IMR-90 (cell line): Measurements from ENCODE around the gene PACSIN3. TPM values are rescaled to one million over a fixed set of nuclear protein-coding genes. Genes with fewer than 3 reads are reported as not detected.

ENCODE experiments used
- ATAC-seq: fragments of 200-7000 bp; cut with Tn5 transposase; 2 replicates; pipeline ENCODE4 v1.9.1; 2020; ENCODE audit warnings: low read depth, mild to moderate bottlenecking, moderate library complexity
- BruUV-seq: library from RNA; stranded (reverse); fragments of 400-500 nt; replicated peaks from 2 replicates; lab custom pipeline; 2021; lab: Mats Ljungman, UMichigan
- CTCF ChIA-PET: fragments of 300-600 bp; formaldehyde crosslinking; extraction: SDS; loops from one replicate; lab custom pipeline; 2021; ENCODE audit warnings: antibody characterized with exemption; lab: Yijun Ruan, JAX
- POLR2A ChIA-PET: fragments of 300-600 bp; sonication (Branson Sonifier 250); formaldehyde crosslinking; loops from one replicate; lab custom pipeline; 2022; ENCODE audit warnings: antibody characterized with exemption; ENCODE audit not compliant: unreplicated experiment; lab: Charles Lee
- DNase-seq: peaks from one replicate; pipeline ENCODE4 v3.0.0; 2013
- H2AFZ ChIP-seq: replicated peaks from 2 replicates; pipeline ENCODE3; 2013; ENCODE audit warnings: low read length, mild to moderate bottlenecking; ENCODE audit not compliant: poor library complexity
- H2AK5ac ChIP-seq: 2 replicates; pipeline ENCODE4 v1.6.1; 2013; ENCODE audit warnings: low read depth, low read length, inconsistent platforms
- H2AK9ac ChIP-seq: replicated peaks from 2 replicates; pipeline ENCODE3; 2013; ENCODE audit warnings: mild to moderate bottlenecking, low read depth, low read length, moderate library complexity; ENCODE audit not compliant: poor library complexity
- H2BK120ac ChIP-seq: 2 replicates; pipeline ENCODE4 v1.6.1; 2013; ENCODE audit warnings: low read depth, low read length, inconsistent platforms
- H2BK15ac ChIP-seq: 3 replicates; pipeline ENCODE4 v1.6.1; 2013; ENCODE audit warnings: low read depth, low read length, inconsistent platforms
- H2BK20ac ChIP-seq: 2 replicates; pipeline ENCODE4 v1.6.1; 2013; ENCODE audit warnings: low read depth, mild to moderate bottlenecking, inconsistent platforms, low read length, moderate library complexity
- H2BK5ac ChIP-seq: 2 replicates; pipeline ENCODE4 v1.6.1; 2013; ENCODE audit warnings: mild to moderate bottlenecking, low read depth, low read length, inconsistent platforms; ENCODE audit not compliant: poor library complexity, severe bottlenecking
- H3K14ac ChIP-seq: replicated peaks from 2 replicates; pipeline ENCODE4 v1.6.1; 2013; ENCODE audit warnings: low read depth, low read length, inconsistent platforms
- H3K18ac ChIP-seq: 2 replicates; pipeline ENCODE4 v1.6.1; 2013; ENCODE audit warnings: low read depth, low read length, control low read depth
- H3K23ac ChIP-seq: 2 replicates; pipeline ENCODE4 v1.6.1; 2013; ENCODE audit warnings: low read depth, low read length, inconsistent platforms
- H3K27ac ChIP-seq: 2 replicates; pipeline ENCODE4 v1.5.1; 2013; ENCODE audit warnings: mild to moderate bottlenecking, control low read depth, low read length; ENCODE audit not compliant: insufficient read depth
- H3K27me3 ChIP-seq: 2 replicates; pipeline ENCODE4 v1.6.1; 2013; ENCODE audit warnings: low read length; ENCODE audit not compliant: control insufficient read depth, insufficient read depth
- H3K36me3 ChIP-seq: 2 replicates; pipeline ENCODE4 v1.6.1; 2013; ENCODE audit warnings: low read length, mixed read lengths; ENCODE audit not compliant: control insufficient read depth, insufficient read depth
- H3K4ac ChIP-seq: 2 replicates; pipeline ENCODE4 v1.6.1; 2013; ENCODE audit warnings: low read depth, low read length, inconsistent platforms
- H3K4me1 ChIP-seq: 2 replicates; pipeline ENCODE4 v1.6.1; 2013; ENCODE audit warnings: low read length, mixed read lengths; ENCODE audit not compliant: control insufficient read depth, insufficient read depth
- H3K4me2 ChIP-seq: 2 replicates; pipeline ENCODE4 v1.6.1; 2013; ENCODE audit warnings: low read depth, mild to moderate bottlenecking, control low read depth, low read length, moderate library complexity
- H3K4me3 ChIP-seq: 2 replicates; pipeline ENCODE4 v1.5.1; 2013; ENCODE audit warnings: low read depth, mild to moderate bottlenecking, control low read depth, low read length, moderate library complexity; ENCODE audit not compliant: insufficient read depth
- H3K56ac ChIP-seq: 2 replicates; pipeline ENCODE4 v1.6.1; 2013; ENCODE audit warnings: low read length, inconsistent platforms; ENCODE audit not compliant: insufficient read depth; ENCODE audit errors: extremely low read depth
- H3K79me1 ChIP-seq, 2 experiments: 2 replicates each; pipeline ENCODE4 v1.6.1; 2013; ENCODE audit warnings: low read length in 2 of 2, inconsistent platforms in 1 of 2, low read depth in 1 of 2
- H3K9ac ChIP-seq: 2 replicates; pipeline ENCODE4 v1.6.1; 2013; ENCODE audit warnings: low read depth, low read length, control low read depth
- H3K9me1 ChIP-seq: 2 replicates; pipeline ENCODE4 v1.6.1; 2013; ENCODE audit warnings: low read length, inconsistent platforms; ENCODE audit not compliant: insufficient read depth
- H3K9me3 ChIP-seq: 2 replicates; pipeline ENCODE4 v1.6.1; 2013; ENCODE audit warnings: low read length; ENCODE audit not compliant: control insufficient read depth, insufficient read depth
- H4K20me1 ChIP-seq: 2 replicates; pipeline ENCODE4 v1.6.1; 2013; ENCODE audit warnings: low read length, inconsistent platforms; ENCODE audit not compliant: insufficient read depth
- H4K5ac ChIP-seq: 2 replicates; pipeline ENCODE4 v1.6.1; 2013; ENCODE audit warnings: mild to moderate bottlenecking, low read depth, low read length, control low read depth
- H4K8ac ChIP-seq, 2 experiments: 2 replicates each; pipeline ENCODE4 v1.6.1; 2013; ENCODE audit warnings: low read depth in 2 of 2, low read length in 2 of 2, control low read depth in 1 of 2, inconsistent platforms in 1 of 2
- H4K91ac ChIP-seq: 2 replicates; pipeline ENCODE4 v1.6.1; 2013; ENCODE audit warnings: low read depth, low read length, inconsistent platforms; ENCODE audit not compliant: insufficient read depth
- BHLHE40 ChIP-seq: fragments of 150-350 bp; IDR thresholded peaks from 2 replicates; pipeline ENCODE4 v1.6.1; 2016; ENCODE audit warnings: mild to moderate bottlenecking, low read depth, low read length
- MAZ ChIP-seq: IDR thresholded peaks from 2 replicates; pipeline ENCODE4 v1.6.1; 2012; ENCODE audit warnings: low read depth, mild to moderate bottlenecking, low read length, improper control_type of control experiment, moderate library complexity, borderline replicate concordance
- MXI1 ChIP-seq: IDR thresholded peaks from 2 replicates; pipeline ENCODE4 v1.6.1; 2012; ENCODE audit warnings: low read depth, mild to moderate bottlenecking, low read length, moderate library complexity, borderline replicate concordance
- WGBS, 2 experiments: methylation state at CpG; one replicate each; pipeline versions ENCODE4 v1.1.5 to v1.1.7; 2013; ENCODE audit warnings: missing lambda C conversion rate in 2 of 2; ENCODE audit not compliant: insufficient read length in 1 of 2; ENCODE audit errors: extremely low coverage in 2 of 2; 5-methylcytosine and 5-hydroxymethylcytosine counted together
- dilution Hi-C: fragments of 300-500 bp; cut with HindIII; formaldehyde crosslinking; loops from one replicate; pipeline ENCODE4 v1.14.3; 2018; ENCODE audit warnings: low sequenced_read_pairs; ENCODE audit not compliant: unreplicated experiment
- in situ Hi-C: fragments of 300-500 bp; cut with MboI; formaldehyde crosslinking; loops from 3 replicates; pipeline ENCODE4 v1.14.3; 2019; ENCODE audit warnings: low sequenced_read_pairs, inconsistent platforms, mixed read lengths
- intact Hi-C: fragments of 100-400 bp; cut with micrococcal nuclease; formaldehyde crosslinking; loops from 2 replicates; pipeline ENCODE4 v1.10.0; 2022
- polyA plus RNA-seq, 3 experiments: library from polyadenylated mRNA; depleted of rRNA; stranded (reverse); fragments of >200 nt; gene quantifications; 2 replicates each; pipeline ENCODE4 v1.2.3, GENCODE V29; 2012; ENCODE audit warnings: low replicate concordance in 1 of 3
- total RNA-seq: library from RNA; depleted of rRNA; stranded (reverse); fragments of >200 nt; gene quantifications from 2 replicates; pipeline ENCODE4 v1.2.3, GENCODE V29; 2012

Gene PACSIN3
- total and polyA plus RNA-seq, 2 of the 4 experiments (the other 2 are of a cell fraction), result 19.2 to 21.1 TPM

GRCh38 chr11:47181271-47181670 lies 5.0 kb downstream of the PACSIN3 start:
- no peak overlapping the region for H2AK9ac ChIP-seq
- no peak overlapping the region for H3K14ac ChIP-seq
- in situ Hi-C loops (loop anchor here (5.0 kb wide), 1 partner anchor 166 kb away; no protein-coding TSS in a partner anchor), intact Hi-C loops (no loop called here), dilution Hi-C loops (no loop called here)
- H2AK5ac ChIP-seq, result no peak overlapping the region
- H2AFZ ChIP-seq, result no peak overlapping the region
- no peak overlapping the region for H4K8ac ChIP-seq
- H3K18ac ChIP-seq, result no peak overlapping the region
- BruUV-seq, result no TSS peak
- TF ChIP-seq MAZ, result no peak
- no peak for TF ChIP-seq MXI1
- TF ChIP-seq BHLHE40, result no peak
- H3K56ac ChIP-seq, result no peak overlapping the region
- H3K4me2 ChIP-seq, result no peak overlapping the region
- no peak overlapping the region for H3K23ac ChIP-seq
- no peak overlapping the region for H3K9ac ChIP-seq
- H3K4ac ChIP-seq, result no peak overlapping the region
- H2BK120ac ChIP-seq, result no peak overlapping the region
- 0 out of 2 replicates have a peak, but pooled peaks cover 4% of the 10 kb centered on the region for H4K20me1 ChIP-seq
- POLR2A ChIA-PET, result no interaction called here
- H3K36me3 ChIP-seq, result peaks cover 22% of the 10 kb centered on the region
- H3K9me1 ChIP-seq, result no peaks in the 10 kb centered on the region
- H3K27ac ChIP-seq, result no peak overlapping the region
- H3K4me1 ChIP-seq, result peaks cover 14% of the 10 kb centered on the region
- DNase-seq (no peak), ATAC-seq (no peak)
- 80% methylated on average over 1 of the region's 6 CpGs; no CpG with 5 or more reads in 1 of the 2 experiments for WGBS, 2 experiments
- CTCF ChIA-PET, result interaction anchor here (0.6 to 0.7 kb wide), 2 partner anchors 9 to 39 kb away, joined by 3 to 4 read pairs; no protein-coding TSS in a partner anchor
- no peak overlapping the region for H2BK20ac ChIP-seq
- no peaks in the 10 kb centered on the region for H3K27me3 ChIP-seq
- no peaks in the 10 kb centered on the region for H3K9me3 ChIP-seq
- H3K4me3 ChIP-seq, result no peak overlapping the region
- no peak overlapping the region for H4K5ac ChIP-seq
- H3K79me1 ChIP-seq, result peaks cover 4 to 35% of the 10 kb centered on the region in 2 experiments; a peak in 3 of 4 replicates
- H2BK5ac ChIP-seq, result no peak overlapping the region
- H4K91ac ChIP-seq, result no peak overlapping the region
- H2BK15ac ChIP-seq, result no peak overlapping the region
